MM.1S (cell line): ENCODE data around the gene MBTD1.
A peak's percentile ranks its signal among the peaks of the same experiment; 100 is the strongest.
"Not testable (repeated sequence)": the region's sequence is repeated elsewhere in the genome, so short reads cannot be mapped to it uniquely, and the experiment has no call there.

ENCODE experiments used
- DNase-seq: peaks from one replicate; pipeline ENCODE4 v3.0.0-alpha.2; 2015
- H2AFZ ChIP-seq: fragments of 300-600 bp; sonication (generic); 2 replicates; pipeline ENCODE4 v1.6.0; 2016; ENCODE audit warnings: antibody characterized with exemption, low read length
- H3F3A ChIP-seq: fragments of 300-600 bp; sonication (generic); 2 replicates; pipeline ENCODE4 v1.6.1; 2016; ENCODE audit warnings: mild to moderate bottlenecking, antibody characterized with exemption, low read length, moderate library complexity, mixed read lengths; ENCODE audit not compliant: insufficient read depth
- H3K27ac ChIP-seq: fragments of 300-600 bp; sonication (generic); 2 replicates; pipeline ENCODE4 v1.5.1; 2016; ENCODE audit warnings: mild to moderate bottlenecking, low read length
- H3K27me3 ChIP-seq: fragments of 300-600 bp; sonication (generic); replicated peaks from 2 replicates; pipeline ENCODE4 v1.6.0; 2016; ENCODE audit warnings: low read length; ENCODE audit not compliant: insufficient read depth
- H3K36me3 ChIP-seq: fragments of 300-600 bp; sonication (generic); replicated peaks from 2 replicates; pipeline ENCODE4 v1.6.1; 2016; ENCODE audit warnings: mild to moderate bottlenecking, low read length, mixed read lengths; ENCODE audit not compliant: insufficient read depth
- H3K4me1 ChIP-seq: fragments of 300-600 bp; sonication (generic); 2 replicates; pipeline ENCODE4 v1.6.1; 2016; ENCODE audit warnings: low read length, mixed read lengths
- H3K4me2 ChIP-seq: fragments of 300-600 bp; sonication (generic); 2 replicates; pipeline ENCODE4 v1.6.0; 2016; ENCODE audit warnings: low read depth, low read length
- H3K4me3 ChIP-seq: fragments of 300-600 bp; sonication (generic); 2 replicates; pipeline ENCODE4 v1.5.1; 2016; ENCODE audit warnings: low read length, mixed read lengths
- H3K79me2 ChIP-seq: fragments of 300-600 bp; sonication (generic); 2 replicates; pipeline ENCODE4 v1.6.1; 2016; ENCODE audit warnings: mixed run types, low read length, mixed read lengths
- H3K9ac ChIP-seq: fragments of 300-600 bp; sonication (generic); 2 replicates; pipeline ENCODE4 v1.6.1; 2016; ENCODE audit warnings: low read length, mixed read lengths
- H3K9me2 ChIP-seq: fragments of 300-600 bp; sonication (generic); replicated peaks from 2 replicates; pipeline ENCODE4 v1.6.1; 2016; ENCODE audit warnings: mild to moderate bottlenecking, low read length, mixed read lengths; ENCODE audit not compliant: insufficient read depth
- H3K9me3 ChIP-seq: fragments of 300-600 bp; sonication (generic); replicated peaks from 2 replicates; pipeline ENCODE4 v1.6.1; 2016; ENCODE audit warnings: mild to moderate bottlenecking, low read length, mixed read lengths; ENCODE audit not compliant: insufficient read depth
- H4K20me1 ChIP-seq: fragments of 300-600 bp; sonication (generic); 2 replicates; pipeline ENCODE4 v1.6.1; 2016; ENCODE audit warnings: mild to moderate bottlenecking, low read length, moderate library complexity, mixed read lengths; ENCODE audit not compliant: insufficient read depth
- EZH2 ChIP-seq: fragments of 300-600 bp; sonication (generic); optimal IDR thresholded peaks from 2 replicates; pipeline ENCODE3; 2017; ENCODE audit warnings: low read depth, mild to moderate bottlenecking, antibody characterized with exemption, low read length, mixed read lengths
- EZH2phosphoT487 ChIP-seq: fragments of 300-600 bp; sonication (generic); IDR thresholded peaks from 2 replicates; pipeline ENCODE4 v1.6.1; 2018; ENCODE audit warnings: antibody characterized with exemption, low read length
- TF ChIP-seq, protein P1 (sequence below): fragments of 300-600 bp; sonication (generic); IDR thresholded peaks from 2 replicates; pipeline ENCODE4 v1.5.1; 2016; ENCODE audit warnings: antibody characterized with exemption, low read length, mixed read lengths

Gene MBTD1

DNA sequence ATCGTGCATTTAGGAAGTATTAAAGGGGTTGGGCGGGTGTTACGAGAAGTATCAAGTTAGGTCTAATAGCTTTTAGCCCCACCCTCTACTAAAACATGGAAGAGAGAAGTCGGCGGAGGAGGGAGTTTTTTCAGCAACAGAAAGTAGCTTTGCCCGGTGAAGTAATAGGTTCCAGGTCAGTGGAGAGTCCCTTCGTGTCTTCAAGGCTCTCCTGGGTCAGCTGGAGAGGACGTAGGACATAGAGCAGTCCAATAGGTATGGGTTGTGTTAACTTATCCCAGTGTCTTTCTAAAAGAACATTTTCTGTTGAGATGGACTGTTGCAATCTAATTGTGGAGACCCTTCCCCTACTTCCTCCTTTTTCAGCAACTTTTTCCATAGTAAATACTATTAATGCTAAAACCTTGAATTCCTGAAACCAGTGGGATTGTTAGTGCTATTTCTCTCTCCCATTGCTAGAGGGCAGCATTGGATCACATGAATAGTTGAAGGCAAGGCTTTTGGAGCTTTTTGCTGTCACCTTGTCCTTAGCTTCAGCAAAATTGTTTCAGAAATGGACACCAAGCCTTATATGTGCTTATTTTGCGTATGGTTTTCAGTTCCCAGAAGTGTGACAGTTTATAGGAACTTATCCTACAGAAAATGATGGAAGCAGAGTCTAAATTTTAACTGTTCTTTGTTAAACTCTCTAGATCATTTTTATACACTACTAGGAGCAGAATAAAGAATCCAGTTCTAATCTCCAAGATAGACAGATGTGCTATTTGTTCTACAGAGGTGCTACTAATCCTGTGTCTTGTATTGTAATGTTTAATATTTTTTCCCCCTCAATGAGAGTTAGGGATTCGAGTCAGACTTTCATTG is 38.9 kb upstream of the MBTD1 start:
- DNase-seq, result peak; percentile 39
- TF ChIP-seq, protein P1, sequence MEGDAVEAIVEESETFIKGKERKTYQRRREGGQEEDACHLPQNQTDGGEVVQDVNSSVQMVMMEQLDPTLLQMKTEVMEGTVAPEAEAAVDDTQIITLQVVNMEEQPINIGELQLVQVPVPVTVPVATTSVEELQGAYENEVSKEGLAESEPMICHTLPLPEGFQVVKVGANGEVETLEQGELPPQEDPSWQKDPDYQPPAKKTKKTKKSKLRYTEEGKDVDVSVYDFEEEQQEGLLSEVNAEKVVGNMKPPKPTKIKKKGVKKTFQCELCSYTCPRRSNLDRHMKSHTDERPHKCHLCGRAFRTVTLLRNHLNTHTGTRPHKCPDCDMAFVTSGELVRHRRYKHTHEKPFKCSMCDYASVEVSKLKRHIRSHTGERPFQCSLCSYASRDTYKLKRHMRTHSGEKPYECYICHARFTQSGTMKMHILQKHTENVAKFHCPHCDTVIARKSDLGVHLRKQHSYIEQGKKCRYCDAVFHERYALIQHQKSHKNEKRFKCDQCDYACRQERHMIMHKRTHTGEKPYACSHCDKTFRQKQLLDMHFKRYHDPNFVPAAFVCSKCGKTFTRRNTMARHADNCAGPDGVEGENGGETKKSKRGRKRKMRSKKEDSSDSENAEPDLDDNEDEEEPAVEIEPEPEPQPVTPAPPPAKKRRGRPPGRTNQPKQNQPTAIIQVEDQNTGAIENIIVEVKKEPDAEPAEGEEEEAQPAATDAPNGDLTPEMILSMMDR, result peak; percentile 61
- no peak for TF ChIP-seq EZH2phosphoT487
- no peak overlapping the region for H3K27ac ChIP-seq
- H3K27me3 ChIP-seq, result no peaks in the 10 kb centered on the region
- H3K4me3 ChIP-seq, result no peak overlapping the region
- H2AFZ ChIP-seq, result no peak overlapping the region
- no peaks in the 10 kb centered on the region for H3K9me2 ChIP-seq
- no peak overlapping the region for H3K9ac ChIP-seq
- no peaks in the 10 kb centered on the region for H3K79me2 ChIP-seq
- H3K4me2 ChIP-seq, result no peak overlapping the region
- no peaks in the 10 kb centered on the region for H3K36me3 ChIP-seq
- no peaks in the 10 kb centered on the region for H4K20me1 ChIP-seq
- no peaks in the 10 kb centered on the region for H3K4me1 ChIP-seq
- H3K9me3 ChIP-seq, result no peaks in the 10 kb centered on the region
- H3F3A ChIP-seq, result no peaks in the 10 kb centered on the region

DNA sequence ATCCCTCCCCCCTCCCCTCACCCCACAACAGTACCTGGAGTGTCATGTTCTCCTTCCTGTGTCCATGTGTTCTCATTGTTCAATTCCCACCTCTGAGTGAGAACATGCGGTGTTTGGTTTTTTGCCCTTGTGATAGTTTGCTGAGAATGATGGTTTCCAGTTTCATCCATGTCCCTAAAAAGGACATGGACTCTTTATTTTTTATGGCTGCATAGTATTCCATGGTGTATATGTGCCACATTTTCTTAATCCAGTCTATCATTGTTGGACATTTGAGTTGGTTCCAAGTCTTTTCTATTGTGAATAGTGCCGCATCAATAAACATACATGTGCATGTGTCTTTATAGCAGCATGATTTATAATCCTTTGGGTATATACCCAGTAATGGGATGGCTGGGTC is 34.5 kb upstream of the MBTD1 start:
- not testable (repeated sequence) for H3F3A ChIP-seq, H3K36me3 ChIP-seq, DNase-seq, H3K9me2 ChIP-seq, H3K79me2 ChIP-seq, H3K4me3 ChIP-seq, H2AFZ ChIP-seq, H3K4me1 ChIP-seq, H3K27me3 ChIP-seq, H3K27ac ChIP-seq, H3K9me3 ChIP-seq, H3K9ac ChIP-seq, H4K20me1 ChIP-seq, H3K4me2 ChIP-seq

DNA sequence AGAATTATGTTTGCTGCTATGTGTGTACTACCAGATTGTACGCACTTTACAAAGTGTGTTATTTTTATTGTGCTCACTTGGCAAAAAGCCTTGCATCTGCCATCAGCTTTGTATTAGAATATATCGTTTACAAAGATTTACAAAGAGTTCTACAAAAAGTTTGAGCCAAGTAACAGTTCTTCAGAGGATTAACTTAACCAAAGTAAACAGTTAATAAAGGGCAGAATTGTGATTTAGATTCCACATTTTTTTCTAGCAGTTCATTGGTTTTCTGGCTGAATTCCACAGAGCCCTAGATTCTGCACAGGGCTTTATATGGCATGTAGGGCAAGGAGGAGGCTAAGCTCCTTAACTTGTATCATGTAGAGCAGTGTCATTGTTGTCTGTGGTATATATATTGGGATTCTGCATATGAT is 29.9 kb upstream of the MBTD1 start:
- H3K4me2 ChIP-seq, result no peak overlapping the region
- H3K9me3 ChIP-seq, result no peaks in the 10 kb centered on the region
- no peaks in the 10 kb centered on the region for H3K27me3 ChIP-seq
- peaks cover 4% of the 10 kb centered on the region; the same call in 1 of the 2 replicates for H3K4me1 ChIP-seq
- H3K79me2 ChIP-seq, result no peaks in the 10 kb centered on the region
- no peak for DNase-seq
- peaks cover 15% of the 10 kb centered on the region for H3K36me3 ChIP-seq
- no peak overlapping the region for H3K27ac ChIP-seq
- H3K9me2 ChIP-seq, result no peaks in the 10 kb centered on the region
- no peak for TF ChIP-seq EZH2
- TF ChIP-seq, protein P1, result no peak
- TF ChIP-seq EZH2phosphoT487, result no peak
- H3K4me3 ChIP-seq, result no peak overlapping the region
- no peak overlapping the region for H3K9ac ChIP-seq
- no peaks in the 10 kb centered on the region for H4K20me1 ChIP-seq
- H2AFZ ChIP-seq, result no peak overlapping the region
- H3F3A ChIP-seq, result no peaks in the 10 kb centered on the region

DNA sequence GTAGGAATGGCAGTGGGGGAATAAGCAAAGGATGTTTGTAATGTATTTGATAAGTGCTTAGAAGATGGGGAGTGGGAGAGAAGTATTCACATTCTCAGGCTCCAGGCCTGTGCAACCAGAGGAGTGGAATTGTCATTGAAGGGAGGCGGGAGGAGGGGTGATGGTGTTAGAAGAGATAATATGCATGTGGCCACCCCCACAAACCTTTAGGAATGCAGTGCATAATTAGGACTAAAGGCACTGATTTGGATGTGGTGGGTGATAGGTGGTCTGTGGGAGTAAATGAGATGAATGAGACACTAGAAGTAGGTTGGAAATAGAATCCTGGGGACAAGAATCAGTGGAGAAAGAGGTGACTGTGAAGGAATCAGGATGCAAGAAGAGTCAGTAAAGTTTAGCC is 27.6 kb upstream of the MBTD1 start:
- no peak for TF ChIP-seq EZH2phosphoT487
- no peak for TF ChIP-seq EZH2
- TF ChIP-seq, protein P1, result no peak
- H3K79me2 ChIP-seq, result no peaks in the 10 kb centered on the region

More for the DNA sequence above, 27.6 kb upstream of the MBTD1 start:
- no peak overlapping the region for H3K27ac ChIP-seq
- H3K4me1 ChIP-seq, result peaks cover 4% of the 10 kb centered on the region; the same call in 1 of the 2 replicates
- peaks cover 11% of the 10 kb centered on the region for H3K36me3 ChIP-seq
- no peak overlapping the region for H2AFZ ChIP-seq
- H3F3A ChIP-seq, result no peaks in the 10 kb centered on the region
- H3K4me2 ChIP-seq, result no peak overlapping the region
- no peaks in the 10 kb centered on the region for H3K27me3 ChIP-seq
- no peak overlapping the region for H3K4me3 ChIP-seq
- H4K20me1 ChIP-seq, result no peaks in the 10 kb centered on the region
- H3K9me3 ChIP-seq, result no peaks in the 10 kb centered on the region
- no peak overlapping the region for H3K9ac ChIP-seq
- H3K9me2 ChIP-seq, result no peaks in the 10 kb centered on the region
- no peak for DNase-seq
